GM10266 (cell line): ENCODE measurements around the gene C10orf67.

ENCODE experiments used
- DNase-seq: peaks from one replicate; pipeline ENCODE4 v3.0.0; 2012; ENCODE audit errors: extremely low spot score
- TF ChIP-seq, protein P1 (sequence below): IDR thresholded peaks from 2 replicates; pipeline ENCODE4 v1.5.1; 2012; ENCODE audit warnings: mild to moderate bottlenecking, low read depth; ENCODE audit not compliant: control insufficient read depth, insufficient read depth; ENCODE audit errors: missing control alignments

The C10orf67 gene

DNA sequence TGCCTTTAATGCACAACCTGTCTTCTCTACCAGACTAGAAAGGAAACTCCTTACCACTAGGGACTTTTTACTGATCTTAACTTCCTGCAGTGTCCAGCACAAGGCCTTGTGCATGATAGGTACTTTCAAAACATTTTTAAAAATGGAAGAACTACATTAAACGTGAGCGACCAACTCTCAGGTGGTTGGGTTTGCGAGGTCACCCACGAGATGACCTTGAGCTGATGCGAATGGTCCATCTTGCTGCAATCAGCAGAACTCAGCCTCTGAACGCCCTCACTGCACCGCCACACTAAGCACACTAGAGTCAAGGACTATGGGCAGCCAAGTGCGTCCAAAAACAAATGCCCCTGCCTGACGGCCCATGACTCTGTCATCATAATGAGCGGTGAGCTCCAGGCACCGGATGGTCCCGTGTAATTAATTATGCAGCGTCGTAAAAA lies 187.3 kb downstream of the C10orf67 start:
- TF ChIP-seq, protein P1, sequence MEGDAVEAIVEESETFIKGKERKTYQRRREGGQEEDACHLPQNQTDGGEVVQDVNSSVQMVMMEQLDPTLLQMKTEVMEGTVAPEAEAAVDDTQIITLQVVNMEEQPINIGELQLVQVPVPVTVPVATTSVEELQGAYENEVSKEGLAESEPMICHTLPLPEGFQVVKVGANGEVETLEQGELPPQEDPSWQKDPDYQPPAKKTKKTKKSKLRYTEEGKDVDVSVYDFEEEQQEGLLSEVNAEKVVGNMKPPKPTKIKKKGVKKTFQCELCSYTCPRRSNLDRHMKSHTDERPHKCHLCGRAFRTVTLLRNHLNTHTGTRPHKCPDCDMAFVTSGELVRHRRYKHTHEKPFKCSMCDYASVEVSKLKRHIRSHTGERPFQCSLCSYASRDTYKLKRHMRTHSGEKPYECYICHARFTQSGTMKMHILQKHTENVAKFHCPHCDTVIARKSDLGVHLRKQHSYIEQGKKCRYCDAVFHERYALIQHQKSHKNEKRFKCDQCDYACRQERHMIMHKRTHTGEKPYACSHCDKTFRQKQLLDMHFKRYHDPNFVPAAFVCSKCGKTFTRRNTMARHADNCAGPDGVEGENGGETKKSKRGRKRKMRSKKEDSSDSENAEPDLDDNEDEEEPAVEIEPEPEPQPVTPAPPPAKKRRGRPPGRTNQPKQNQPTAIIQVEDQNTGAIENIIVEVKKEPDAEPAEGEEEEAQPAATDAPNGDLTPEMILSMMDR, result no peak
- no peak for DNase-seq

GRCh38 chr10:23156447-23157150 lies 188.0 kb downstream of the C10orf67 start:
- TF ChIP-seq, protein P1, result no peak
- no peak for DNase-seq

- TF ChIP-seq, protein P1, result no peak
- DNase-seq, result no peak
Observed at GRCh38 chr10:23155169-23155568, 189.4 kb downstream of the C10orf67 start.
